IPS DF 4.7 (cell line): ENCODE measurements around the gene MSANTD7.
"Not testable (repeated sequence)": the region's sequence is repeated elsewhere in the genome, so short reads cannot be mapped to it uniquely, and the experiment has no call there.

Experiments
- DNase-seq: peaks from one replicate; pipeline ENCODE4 v3.0.0-alpha.2; 2013; ENCODE audit warnings: low spot score; ENCODE audit errors: extremely low read depth

The MSANTD7 gene

GRCh38 chr10:14837003-14837756, 926 bp upstream of the MSANTD7 start:
- no peak for DNase-seq

GRCh38 chr10:14838582-14839304, 637 bp downstream of the MSANTD7 start:
- DNase-seq = no peak

- no peak for DNase-seq
Measured at GRCh38 chr10:14839305-14839695, 1.2 kb downstream of the MSANTD7 start.

- DNase-seq = no peak
Measured at GRCh38 chr10:14840178-14840577, 2.1 kb downstream of the MSANTD7 start.

GRCh38 chr10:14843327-14843988, 5.4 kb downstream of the MSANTD7 start:
- DNase-seq = no peak

GRCh38 chr10:14844948-14845347, 6.8 kb downstream of the MSANTD7 start:
- no peak for DNase-seq

- no peak for DNase-seq
Measured at GRCh38 chr10:14852236-14852635, 14.1 kb downstream of the MSANTD7 start.

- no peak for DNase-seq
Measured at GRCh38 chr10:14855453-14855852, 17.3 kb downstream of the MSANTD7 start.

GRCh38 chr10:14858338-14858960, 20.3 kb downstream of the MSANTD7 start:
- no peak for DNase-seq

GRCh38 chr10:14859043-14859442, 20.9 kb downstream of the MSANTD7 start:
- no peak for DNase-seq

- no peak for DNase-seq
Measured at GRCh38 chr10:14859775-14860174, 21.7 kb downstream of the MSANTD7 start.

GRCh38 chr10:14860791-14861190, 22.7 kb downstream of the MSANTD7 start:
- no peak for DNase-seq

GRCh38 chr10:14864466-14864865, 26.4 kb downstream of the MSANTD7 start:
- not testable (repeated sequence) for DNase-seq

- DNase-seq = not testable (repeated sequence)
Measured at GRCh38 chr10:14864871-14865270, 26.8 kb downstream of the MSANTD7 start.

GRCh38 chr10:14873090-14873760, 35.1 kb downstream of the MSANTD7 start:
- DNase-seq = no peak

GRCh38 chr10:14875941-14876340, 37.8 kb downstream of the MSANTD7 start:
- DNase-seq = no peak

- DNase-seq = no peak
Measured at GRCh38 chr10:14876764-14877163, 38.7 kb downstream of the MSANTD7 start.

- peak; percentile 30 for DNase-seq
Measured at GRCh38 chr10:14878266-14879123, 40.4 kb downstream of the MSANTD7 start, which contains the start of gene SUV39H2. Gene SUV39H2 (plus strand): TSS chr10:14878866. CDS start chr10:14878889, 23 bp downstream.

GRCh38 chr10:14879124-14879927, 41.2 kb downstream of the MSANTD7 start:
- no peak for DNase-seq

- no peak for DNase-seq
Measured at GRCh38 chr10:14879928-14880193, 41.8 kb downstream of the MSANTD7 start.
